Neural progenitor cell (in vitro differentiated cells): Measurements from ENCODE around the gene COG7.

Experiments used
- EZH2 ChIP-seq: fragments of 200-600 bp; sonication (generic); IDR thresholded peaks from 2 replicates; pipeline ENCODE4 v1.6.1; 2017; ENCODE audit warnings: antibody characterized with exemption, mild to moderate bottlenecking, moderate library complexity
- TF ChIP-seq, protein P1 (sequence below): fragments of 200-600 bp; sonication (generic); IDR thresholded peaks from 2 replicates; pipeline ENCODE4 v1.5.1; 2017; ENCODE audit warnings: antibody characterized with exemption, mild to moderate bottlenecking

- TF ChIP-seq, protein P1, sequence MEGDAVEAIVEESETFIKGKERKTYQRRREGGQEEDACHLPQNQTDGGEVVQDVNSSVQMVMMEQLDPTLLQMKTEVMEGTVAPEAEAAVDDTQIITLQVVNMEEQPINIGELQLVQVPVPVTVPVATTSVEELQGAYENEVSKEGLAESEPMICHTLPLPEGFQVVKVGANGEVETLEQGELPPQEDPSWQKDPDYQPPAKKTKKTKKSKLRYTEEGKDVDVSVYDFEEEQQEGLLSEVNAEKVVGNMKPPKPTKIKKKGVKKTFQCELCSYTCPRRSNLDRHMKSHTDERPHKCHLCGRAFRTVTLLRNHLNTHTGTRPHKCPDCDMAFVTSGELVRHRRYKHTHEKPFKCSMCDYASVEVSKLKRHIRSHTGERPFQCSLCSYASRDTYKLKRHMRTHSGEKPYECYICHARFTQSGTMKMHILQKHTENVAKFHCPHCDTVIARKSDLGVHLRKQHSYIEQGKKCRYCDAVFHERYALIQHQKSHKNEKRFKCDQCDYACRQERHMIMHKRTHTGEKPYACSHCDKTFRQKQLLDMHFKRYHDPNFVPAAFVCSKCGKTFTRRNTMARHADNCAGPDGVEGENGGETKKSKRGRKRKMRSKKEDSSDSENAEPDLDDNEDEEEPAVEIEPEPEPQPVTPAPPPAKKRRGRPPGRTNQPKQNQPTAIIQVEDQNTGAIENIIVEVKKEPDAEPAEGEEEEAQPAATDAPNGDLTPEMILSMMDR: no peak
- TF ChIP-seq EZH2: no peak
These were observed 41.2 kb upstream of the COG7 start for GRCh38 chr16:23494188-23494587.
